GM19023 (cell line): Measurements from ENCODE around the gene BRPF1.

ENCODE experiments used
- ATAC-seq: cut with Tn5 transposase; IDR thresholded peaks from one replicate; pipeline ENCODE4 v1.9.1; 2021; ENCODE audit warnings: mild to moderate bottlenecking, moderate library complexity; ENCODE audit not compliant: unreplicated experiment

The BRPF1 gene

DNA sequence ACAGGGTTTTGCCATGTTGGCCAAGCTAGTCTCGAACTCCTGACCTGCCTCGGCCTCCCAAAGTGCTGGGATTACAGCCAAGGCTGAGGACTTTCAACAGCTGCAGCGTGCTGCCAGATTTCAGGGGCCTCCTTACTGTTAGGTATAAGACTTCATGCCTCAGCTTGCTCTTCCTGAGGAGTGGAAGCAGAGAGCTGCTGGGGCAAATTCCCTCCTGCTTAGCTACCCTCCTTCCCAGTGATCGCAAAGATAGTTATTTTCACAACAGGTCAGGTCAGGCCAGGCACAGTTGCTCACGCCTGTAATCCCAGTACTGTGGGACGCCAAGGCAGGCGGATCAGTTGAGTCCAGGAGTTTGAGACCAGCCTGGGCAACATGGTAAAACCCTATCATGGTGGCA is 30.5 kb upstream of the BRPF1 start:
- ATAC-seq: no peak

DNA sequence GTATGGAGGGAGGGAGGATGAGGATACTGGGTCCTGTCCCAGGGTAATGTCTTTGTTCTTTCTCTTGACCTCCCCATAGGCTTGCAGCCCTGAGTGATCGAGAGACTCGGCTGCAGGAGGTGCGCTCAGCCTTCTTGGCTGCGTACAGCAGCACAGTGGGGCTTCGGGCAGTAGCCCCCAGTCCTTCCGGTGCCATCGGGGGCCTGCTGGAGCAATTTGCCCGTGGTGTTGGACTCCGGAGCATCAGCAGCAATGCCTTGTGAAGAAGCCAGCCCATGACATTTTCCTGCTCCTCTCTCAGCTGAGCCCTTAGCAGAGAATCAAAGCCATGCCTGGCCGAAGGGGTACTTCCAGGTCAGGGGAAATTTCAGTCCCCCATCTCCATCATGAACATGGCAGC is 29.8 kb upstream of the BRPF1 start:
- no peak for ATAC-seq

DNA sequence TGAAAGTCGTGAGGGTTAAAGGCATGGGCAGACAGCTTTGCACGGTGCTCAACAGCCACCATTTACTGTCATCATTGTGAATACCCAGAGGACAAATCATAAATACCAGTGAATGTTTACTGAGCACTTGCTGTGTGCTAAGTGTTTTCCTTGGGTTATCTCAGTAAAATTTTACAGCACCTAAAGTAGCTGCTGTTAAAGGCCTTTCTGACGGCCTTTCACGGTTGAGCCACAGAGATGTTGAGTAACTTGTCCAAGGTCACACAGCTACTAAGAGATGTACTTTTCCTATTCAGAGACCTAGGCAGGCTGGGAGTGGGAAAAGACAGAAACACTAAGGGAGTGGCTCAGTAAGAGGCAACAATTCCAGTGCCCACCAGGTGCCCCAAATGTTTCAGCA is 28.3 kb upstream of the BRPF1 start:
- ATAC-seq: no peak

DNA sequence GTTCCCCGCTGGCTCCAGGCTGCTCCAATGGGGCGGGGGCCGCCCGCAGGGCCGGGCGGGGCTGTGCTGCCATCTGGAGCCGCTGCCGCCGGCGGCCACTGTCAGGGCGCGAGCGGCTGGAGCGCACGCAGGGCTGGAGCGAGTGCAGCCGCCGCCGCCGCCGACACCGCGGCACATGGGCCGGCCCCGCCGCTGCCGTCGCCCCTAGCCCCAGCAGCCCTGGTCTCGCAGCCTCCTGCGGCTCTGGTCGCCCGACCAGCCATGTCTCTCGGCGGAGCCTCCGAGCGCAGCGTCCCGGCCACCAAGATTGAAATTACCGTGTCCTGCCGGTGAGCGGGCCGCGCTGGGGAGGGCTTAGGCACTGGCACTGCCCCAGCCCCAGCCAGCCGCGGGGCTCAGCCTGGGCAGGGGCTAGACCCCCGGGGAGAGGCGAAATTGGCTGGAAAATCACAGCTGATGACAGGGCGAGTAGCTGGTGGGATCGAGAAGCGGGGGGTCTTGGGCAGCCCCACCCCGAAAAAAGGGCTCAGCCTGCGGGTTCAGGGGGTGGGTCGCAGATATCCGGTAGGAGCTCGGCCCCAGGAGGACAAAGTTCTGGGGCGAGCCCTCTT is 27.7 kb upstream of the BRPF1 start, which contains the start of gene CPNE9:
CPNE9 (plus strand) TSS at position 98 of the 611 bp plus-strand sequence; CDS start at position 262, 164 bp downstream.
- no peak for ATAC-seq

DNA sequence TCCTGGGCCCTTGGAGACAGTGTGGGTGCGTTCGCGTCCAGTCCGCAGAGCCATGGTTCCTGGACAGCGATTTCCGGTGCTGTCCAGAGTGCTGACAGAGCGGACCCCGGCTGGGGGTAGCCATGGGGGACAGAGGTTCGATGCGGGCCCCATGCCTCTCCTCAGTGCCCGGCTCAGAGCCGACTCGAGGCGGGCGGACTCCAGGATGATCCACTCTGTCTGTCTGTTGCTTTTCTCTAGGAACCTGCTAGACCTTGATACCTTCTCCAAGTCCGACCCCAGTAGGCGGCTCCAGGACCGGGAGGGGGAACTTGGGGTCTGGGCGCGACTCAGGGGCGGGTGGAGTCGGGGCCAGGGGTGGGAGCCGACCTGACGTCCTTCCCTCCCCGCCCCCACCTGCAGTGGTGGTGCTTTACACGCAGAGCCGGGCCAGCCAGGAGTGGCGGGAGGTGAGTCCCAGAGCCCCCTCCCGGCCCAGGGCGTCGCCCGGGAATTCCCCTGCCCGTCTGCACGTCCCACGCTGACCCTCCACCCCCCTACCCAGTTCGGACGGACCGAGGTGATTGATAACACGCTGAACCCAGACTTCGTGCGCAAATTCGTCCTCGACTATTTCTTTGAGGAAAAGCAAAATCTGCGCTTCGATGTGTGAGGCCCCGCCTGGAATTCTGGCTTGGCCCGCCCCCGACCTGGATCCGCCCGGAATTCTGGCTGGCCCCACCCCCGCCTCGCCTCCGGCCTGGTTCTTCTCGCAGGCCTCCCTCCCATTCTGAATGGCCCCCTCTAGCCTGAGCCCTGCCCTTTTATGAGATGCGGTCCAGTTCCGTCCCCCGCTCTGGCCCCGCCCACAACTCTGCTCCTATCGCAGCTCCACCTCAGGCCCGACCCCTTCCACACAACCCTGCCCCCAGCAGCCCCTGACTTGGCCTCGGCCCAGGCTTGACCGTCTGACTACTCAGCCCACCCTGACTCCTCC is 26.9 kb upstream of the BRPF1 start:
- ATAC-seq: no peak

DNA sequence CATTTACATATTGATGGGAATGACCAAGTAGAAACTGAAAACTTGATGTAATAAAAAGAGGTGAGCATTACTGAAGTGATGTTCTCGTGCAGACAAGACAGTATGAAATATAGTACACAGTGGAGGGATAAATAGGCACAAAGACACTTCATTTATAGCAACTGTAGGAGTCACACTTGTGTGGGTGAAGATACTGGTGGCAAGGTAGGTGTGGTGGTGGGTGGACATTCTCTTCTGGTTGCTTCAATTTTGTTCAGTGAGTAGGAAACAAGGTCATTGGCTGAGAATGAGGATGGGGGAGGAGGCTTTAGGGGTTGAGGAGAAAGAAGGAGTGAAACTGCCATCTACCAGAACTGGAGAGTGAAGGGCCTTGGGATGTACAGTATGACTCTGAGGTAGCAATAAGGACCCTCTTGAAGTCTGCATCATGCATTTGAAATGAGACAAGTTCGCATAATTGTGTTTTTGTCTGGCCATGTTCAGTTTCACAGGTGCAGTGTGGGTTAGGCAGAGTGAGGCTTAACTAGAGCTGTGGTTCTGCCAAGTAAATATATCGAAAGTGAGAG is 21.3 kb upstream of the BRPF1 start:
- no peak for ATAC-seq

DNA sequence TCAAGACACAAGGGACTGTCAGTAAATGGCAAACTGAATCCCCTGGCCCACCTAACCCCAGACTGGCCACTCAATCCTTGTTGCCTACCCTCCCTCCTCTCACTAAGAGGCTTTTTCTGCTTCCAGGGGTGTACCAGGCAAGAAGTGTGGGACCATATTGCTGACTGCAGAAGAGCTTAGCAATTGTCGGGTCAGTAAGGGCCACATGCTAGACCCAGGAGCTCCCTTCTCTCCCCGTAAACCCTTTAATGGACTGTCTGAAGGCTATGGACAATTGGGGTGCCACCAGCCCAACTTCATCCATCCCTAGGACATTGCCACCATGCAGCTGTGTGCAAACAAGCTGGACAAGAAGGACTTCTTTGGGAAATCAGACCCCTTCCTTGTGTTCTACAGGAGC is 19.1 kb upstream of the BRPF1 start:
- ATAC-seq: no peak

DNA sequence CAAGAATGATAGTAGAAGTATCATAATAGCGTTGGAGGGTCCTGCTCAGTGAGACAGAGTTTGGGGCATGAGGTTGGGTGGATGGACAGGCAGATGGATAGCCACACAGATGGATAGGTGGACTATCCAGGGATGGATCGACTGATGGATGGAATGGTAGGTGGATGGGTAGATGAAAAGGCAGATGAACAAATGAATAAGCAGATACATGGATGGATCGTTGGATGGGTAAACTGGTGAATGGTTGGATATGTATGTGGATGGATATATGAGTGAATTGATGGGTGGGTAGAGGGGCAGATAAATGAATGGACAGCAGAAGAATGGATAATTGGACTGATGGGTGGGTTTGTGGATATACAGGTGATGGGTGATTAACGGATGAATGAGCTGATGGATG is 18.4 kb upstream of the BRPF1 start:
- no peak for ATAC-seq

DNA sequence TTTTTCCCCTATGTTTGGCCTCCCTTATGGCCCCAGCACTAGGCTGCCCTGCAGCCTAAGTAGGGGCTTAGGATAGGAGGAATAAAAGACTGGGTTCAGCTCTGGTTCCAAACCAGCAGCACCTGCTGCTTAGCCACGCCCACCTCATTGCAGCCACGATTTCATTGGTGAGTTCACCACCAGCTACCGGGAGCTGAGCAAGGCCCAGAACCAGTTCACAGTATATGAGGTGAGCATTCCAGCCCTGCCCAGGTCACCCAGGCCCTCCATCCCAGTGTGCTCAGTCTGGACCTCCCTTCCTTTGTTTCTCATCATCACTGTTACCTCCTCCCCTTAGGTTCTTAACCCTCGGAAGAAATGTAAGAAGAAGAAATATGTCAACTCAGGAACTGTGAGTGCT is 16.4 kb upstream of the BRPF1 start:
- no peak for ATAC-seq

DNA sequence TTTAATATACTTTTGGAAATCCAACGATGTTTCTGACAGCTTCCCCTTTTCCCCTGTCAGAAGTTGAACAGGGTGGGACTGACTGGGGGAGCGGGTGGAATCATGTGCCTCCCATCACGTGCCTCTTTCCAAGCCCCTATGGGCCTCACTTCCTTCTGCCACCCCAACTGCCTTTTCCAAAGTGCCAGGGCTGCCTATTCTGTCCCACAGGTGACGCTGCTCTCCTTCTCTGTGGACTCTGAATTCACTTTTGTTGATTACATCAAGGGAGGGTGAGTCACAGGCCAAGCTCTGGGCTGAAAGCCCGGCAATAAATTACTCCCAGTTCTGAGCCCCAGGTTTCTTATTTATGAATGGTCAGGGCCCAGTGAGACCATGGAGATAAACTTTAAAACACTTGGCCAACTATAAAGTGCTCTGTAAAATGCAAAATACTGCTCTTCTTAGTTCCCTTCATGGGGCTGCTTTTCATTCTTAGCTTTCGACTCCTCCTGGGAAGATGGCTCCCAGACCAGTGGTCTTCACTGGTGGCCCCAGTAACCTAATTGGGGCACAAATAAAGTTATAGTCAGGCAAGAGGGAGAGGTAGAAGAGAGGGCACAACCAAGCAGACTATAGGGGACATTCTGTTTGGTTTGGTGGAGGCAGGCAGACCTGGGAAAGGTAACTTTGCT is 15.6 kb upstream of the BRPF1 start:
- no peak for ATAC-seq

DNA sequence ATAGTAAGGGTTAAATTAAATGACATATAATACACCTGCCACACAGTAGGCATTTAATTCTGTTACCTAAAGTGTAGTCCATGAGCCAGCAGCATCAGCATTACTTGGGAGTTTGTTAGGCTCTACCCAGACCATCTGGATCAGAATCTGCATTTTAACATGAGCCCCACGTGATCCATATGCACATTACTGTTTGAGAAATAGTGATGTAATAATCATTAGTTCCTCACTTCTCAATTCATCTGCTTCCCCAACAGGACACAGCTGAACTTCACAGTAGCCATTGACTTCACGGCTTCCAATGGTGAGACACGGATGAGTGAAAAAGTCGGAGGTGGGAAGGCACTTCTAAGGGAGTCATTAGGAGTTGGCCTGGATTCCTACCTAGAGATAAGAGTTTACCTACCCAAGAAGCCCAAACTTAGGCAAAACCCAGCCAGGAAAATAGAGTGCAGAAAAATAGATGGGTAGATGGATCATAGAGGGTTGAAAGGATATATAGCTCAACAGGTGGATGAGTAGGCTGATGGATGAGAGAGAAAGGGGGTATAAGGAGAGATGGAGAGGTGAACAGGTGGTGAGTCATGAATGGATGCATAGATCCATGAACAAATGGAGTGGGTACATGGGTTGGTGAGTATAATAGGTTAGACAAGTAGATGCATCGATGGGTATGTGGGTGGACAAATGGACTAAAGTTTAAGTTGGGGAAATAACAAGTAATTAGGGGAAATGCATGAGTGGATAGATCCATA is 14.6 kb upstream of the BRPF1 start:
- no peak for ATAC-seq

DNA sequence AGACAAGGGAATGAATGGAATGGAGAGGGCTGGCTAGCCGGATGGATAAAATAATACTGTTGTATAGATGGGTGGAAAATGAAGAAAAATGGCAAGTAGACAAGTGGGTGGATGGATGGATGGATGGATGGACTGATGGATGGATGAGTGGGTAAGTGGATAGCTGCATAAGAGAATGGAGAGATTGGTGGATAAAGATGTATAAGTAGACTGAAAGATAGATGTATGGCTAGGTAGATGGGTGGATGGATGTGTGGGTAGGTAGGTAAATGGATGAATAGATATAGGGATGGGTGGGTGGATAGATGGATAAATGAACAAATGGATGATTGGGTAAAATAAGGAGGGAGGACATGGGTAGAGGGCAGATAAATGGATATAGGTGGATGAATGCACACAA is 14.0 kb upstream of the BRPF1 start:
- no peak for ATAC-seq

DNA sequence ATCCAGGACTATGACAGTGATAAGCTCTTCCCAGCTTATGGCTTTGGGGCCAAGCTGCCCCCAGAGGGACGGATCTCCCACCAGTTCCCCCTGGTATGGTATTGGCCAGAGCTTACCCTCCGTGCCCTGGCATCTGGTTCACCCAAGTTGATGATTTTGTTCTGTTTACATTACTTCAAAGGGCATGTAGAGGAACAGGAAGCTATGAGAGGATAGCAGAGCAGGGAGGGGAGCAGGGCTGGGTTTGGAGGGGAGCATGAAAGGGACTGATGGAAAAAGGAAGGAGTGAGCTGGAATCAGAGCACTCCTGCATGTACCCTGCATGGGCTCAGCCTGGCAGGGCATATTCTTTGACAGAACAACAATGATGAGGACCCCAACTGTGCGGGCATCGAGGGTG is 13.4 kb upstream of the BRPF1 start:
- no peak for ATAC-seq

DNA sequence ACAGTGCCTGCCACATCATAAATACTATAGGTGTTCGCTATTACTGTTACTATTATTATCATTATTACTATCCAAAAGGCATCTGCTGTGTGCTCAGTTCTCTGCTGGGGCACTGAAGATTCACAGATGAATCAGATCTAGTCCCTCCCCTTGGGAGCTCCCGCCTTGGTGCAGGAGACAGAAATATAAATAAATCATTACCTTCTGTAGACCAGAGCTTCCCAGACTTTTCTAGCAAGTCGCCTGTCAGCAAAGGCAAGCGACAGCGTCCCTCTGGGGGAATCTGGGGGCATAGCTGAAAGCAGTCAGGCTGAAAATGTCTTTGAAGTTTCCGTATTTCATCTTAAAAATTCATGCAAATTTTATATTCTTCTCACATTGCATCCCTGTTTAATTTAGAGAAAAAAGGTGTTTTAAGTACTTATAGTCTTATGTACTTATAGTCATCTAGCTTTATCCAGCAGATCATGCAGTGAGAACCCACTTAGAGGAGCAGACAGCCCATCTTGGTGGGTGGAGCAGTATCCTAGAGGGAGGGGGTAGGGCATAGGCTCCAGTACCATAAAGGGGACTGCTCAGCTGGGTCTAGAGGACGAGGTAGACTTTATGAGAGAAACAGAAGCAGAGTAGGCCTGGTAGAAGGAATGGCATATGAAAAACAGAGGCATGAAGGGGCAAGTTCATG is 10.4 kb upstream of the BRPF1 start:
- no peak for ATAC-seq

DNA sequence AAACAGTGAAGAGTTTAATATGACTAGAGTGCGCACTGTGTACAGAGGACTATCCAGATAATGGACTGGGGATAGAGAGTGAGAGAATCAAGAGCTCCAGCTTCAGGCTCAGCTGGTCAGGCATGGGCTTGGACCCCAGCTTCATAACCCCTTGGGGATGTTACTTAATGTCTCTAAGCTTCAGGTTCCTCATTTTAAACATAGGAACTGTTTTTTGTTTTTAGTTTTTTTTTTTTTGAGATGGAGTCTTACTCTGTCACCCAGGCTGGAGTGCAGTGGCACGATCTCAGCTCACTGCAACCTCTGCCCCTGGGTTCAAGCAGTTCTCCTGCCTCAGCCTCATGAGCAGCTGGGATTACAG is 9.9 kb upstream of the BRPF1 start:
- ATAC-seq: no peak

DNA sequence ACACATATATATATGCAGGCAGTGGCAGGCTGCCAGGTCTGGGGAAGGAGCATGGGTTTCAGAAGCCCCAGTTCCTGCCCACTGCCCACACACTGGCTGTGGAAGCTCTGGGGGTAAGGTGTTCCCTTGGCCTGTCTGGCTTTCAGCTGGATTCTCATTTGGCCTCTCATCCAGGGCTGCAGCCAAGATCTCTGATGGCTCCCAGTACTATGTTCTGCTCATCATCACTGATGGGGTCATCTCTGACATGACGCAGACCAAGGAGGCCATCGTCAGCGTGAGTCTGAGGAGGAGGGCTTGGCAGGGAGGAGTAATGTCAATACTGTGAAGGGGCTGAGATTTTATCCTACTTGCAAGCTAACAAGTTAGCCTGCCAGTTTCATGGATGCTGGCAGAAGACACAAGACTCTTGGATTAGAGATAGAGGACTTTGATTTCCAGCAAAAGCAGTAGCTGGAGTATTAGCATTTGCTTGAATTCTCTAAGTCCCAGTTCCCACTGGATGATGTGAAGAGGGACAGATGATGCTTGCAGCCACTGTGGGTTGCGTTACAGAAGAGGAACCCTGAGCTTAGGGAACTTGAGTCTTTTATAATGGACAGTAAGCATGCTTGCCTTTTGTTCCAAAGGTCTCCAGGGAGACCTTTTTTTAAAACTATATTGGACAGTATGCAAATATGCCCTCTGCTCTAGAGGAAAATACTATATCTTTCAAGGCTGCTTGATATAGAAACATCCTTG is 5.6 kb upstream of the BRPF1 start:
- no peak for ATAC-seq

DNA sequence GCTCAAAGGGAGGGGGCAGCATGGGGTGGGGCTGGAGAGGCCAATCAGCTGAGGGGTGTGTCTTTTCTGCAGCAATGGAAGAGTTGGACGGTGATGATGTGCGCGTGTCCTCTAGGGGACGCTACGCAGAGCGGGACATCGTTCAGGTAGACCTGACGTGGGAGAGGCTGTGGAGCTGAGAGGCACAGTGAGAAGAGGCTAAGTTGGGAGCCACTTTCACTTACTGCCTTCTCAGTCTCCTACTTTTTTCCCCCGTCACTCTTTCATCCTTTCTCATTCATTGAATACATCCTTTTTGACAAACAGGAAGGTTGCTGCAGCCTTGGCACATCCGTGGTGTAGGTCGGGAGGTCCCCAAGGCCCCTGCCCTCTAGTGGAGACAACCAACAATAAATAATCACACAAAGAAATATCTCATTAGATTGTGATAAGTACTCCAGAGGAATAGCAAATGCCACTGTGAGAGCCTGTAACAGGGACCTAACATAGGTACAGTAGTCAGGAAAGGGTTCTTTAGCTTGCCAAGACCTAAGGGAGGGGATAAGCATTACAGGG is 4.4 kb upstream of the BRPF1 start:
- ATAC-seq: no peak

DNA sequence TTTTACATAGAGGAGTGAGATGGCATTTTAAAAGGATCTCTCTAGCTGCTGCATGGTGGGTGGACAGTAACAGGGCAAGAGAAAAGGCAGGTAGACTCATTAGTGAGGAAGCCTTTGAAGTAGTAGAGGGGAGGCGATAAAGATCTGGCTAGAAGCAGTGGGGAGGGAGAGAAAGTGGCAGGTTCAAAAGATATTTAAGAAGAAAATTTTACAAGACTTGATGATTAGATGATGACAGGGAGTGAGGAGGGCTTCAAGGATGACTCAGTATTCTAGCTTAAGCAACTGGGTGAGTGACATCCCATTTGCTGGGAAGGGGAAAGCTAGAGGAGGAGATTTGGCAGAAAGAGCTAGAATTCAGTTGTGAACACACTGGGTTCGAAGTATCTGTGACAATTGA is 3.8 kb upstream of the BRPF1 start:
- ATAC-seq: no peak

DNA sequence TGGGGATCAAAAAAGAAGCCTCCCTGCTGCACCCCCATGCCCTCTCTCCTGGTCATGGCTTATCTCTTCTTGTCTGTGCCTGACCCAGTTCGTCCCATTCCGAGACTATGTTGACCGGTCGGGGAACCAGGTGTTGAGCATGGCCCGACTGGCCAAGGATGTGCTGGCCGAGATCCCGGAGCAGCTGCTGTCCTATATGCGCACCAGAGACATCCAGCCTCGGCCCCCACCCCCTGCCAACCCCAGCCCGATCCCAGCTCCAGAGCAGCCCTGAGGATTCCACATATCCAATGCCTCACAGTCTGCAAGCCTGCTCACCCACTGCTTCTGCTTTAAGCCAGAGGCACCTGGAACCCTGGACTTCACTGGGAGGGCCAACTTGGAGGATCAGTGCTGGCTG is 2.1 kb upstream of the BRPF1 start:
- ATAC-seq: no peak
